HepG2 (cell line): ENCODE data around the gene APBB2. TPM values are rescaled to one million over a fixed set of nuclear protein-coding genes. Genes with fewer than 3 reads are reported as not detected.
A peak's percentile ranks its signal among the peaks of the same experiment; 100 is the strongest.

Source experiments
- ARNT2 ChIP-seq: sonication (generic); formaldehyde crosslinking; IDR thresholded peaks from 2 replicates; pipeline ENCODE4 v1.8.0; 2022; ENCODE audit warnings: mild to moderate bottlenecking, low read depth, missing genetic modification reagents, moderate library complexity
- ATF7 ChIP-seq, 2 experiments: fragments of 450-650 bp in 1 of 2; sonication (generic) in 1 of 2; formaldehyde crosslinking in 1 of 2; IDR thresholded peaks; 2 replicates each; pipeline versions ENCODE4 v1.4.0 to v1.6.1; 2016 to 2020; ENCODE audit warnings: antibody characterized with exemption in 1 of 2, mild to moderate bottlenecking in 1 of 2, missing genetic modification reagents in 1 of 2
- DZIP1 ChIP-seq: sonication (generic); formaldehyde crosslinking; IDR thresholded peaks from 2 replicates; pipeline ENCODE4 v1.5.0; 2020; ENCODE audit warnings: mild to moderate bottlenecking, missing genetic modification reagents
- EP300 ChIP-seq, 3 experiments: sonication (generic) in 1 of 3; formaldehyde crosslinking in 1 of 3; IDR thresholded peaks; 2 replicates each; pipeline versions ENCODE4 v1.5.1 to v1.6.1; 2011 to 2020; ENCODE audit warnings: low read depth in 2 of 3, low read length in 2 of 3, borderline replicate concordance in 1 of 3, improper control_type of control experiment in 1 of 3, mild to moderate bottlenecking in 1 of 3, missing genetic modification reagents in 1 of 3, moderate library complexity in 1 of 3
- GABPA ChIP-seq, 2 experiments: IDR thresholded peaks; 2 replicates each; pipeline ENCODE4 v1.6.1; 2011 to 2016; ENCODE audit warnings: low read depth in 2 of 2, low read length in 1 of 2, missing biosample characterization in 1 of 2, missing genetic modification characterization in 1 of 2
- GMEB1 ChIP-seq: sonication (generic); formaldehyde crosslinking; IDR thresholded peaks from 2 replicates; pipeline ENCODE4 v1.5.1; 2020; ENCODE audit warnings: missing genetic modification reagents, mild to moderate bottlenecking, borderline replicate concordance
- HDAC1 ChIP-seq: sonication (generic); formaldehyde crosslinking; IDR thresholded peaks from 2 replicates; pipeline ENCODE4 v1.5.1; 2020; ENCODE audit warnings: mild to moderate bottlenecking, missing genetic modification reagents
- HMG20B ChIP-seq: conservative IDR thresholded peaks from 2 replicates; pipeline ENCODE4 v1.6.1; 2016; ENCODE audit warnings: missing genetic modification reagents, missing compliant biosample characterization
- KDM5A ChIP-seq: fragments of 200-600 bp; sonication (generic); IDR thresholded peaks from 2 replicates; pipeline ENCODE4 v1.7.0; 2018; ENCODE audit warnings: antibody characterized with exemption, mild to moderate bottlenecking, low read length, borderline replicate concordance
- MAF1 ChIP-seq: sonication (generic); formaldehyde crosslinking; IDR thresholded peaks from 2 replicates; pipeline ENCODE4 v1.5.0; 2020; ENCODE audit warnings: missing genetic modification reagents, borderline replicate concordance
- NONO ChIP-seq, 2 experiments: fragments of 450-650 bp in 1 of 2; sonication (generic) in 1 of 2; formaldehyde crosslinking in 1 of 2; IDR thresholded peaks in 1 of 2; conservative IDR thresholded peaks in 1 of 2; 2 replicates each; pipeline versions ENCODE4 v1.6.1 to v1.8.0; 2017 to 2022; ENCODE audit warnings: mild to moderate bottlenecking in 1 of 2, missing genetic modification reagents in 1 of 2, moderate library complexity in 1 of 2
- PBX2 ChIP-seq: IDR thresholded peaks from 2 replicates; pipeline ENCODE4 v1.6.1; 2016; ENCODE audit warnings: control low read depth
- PITX1 ChIP-seq: sonication (generic); formaldehyde crosslinking; IDR thresholded peaks from 2 replicates; pipeline ENCODE4 v1.5.1; 2020; ENCODE audit warnings: mild to moderate bottlenecking, missing genetic modification reagents
- REPIN1 ChIP-seq: sonication (generic); formaldehyde crosslinking; IDR thresholded peaks from 2 replicates; pipeline ENCODE4 v1.8.0; 2022; ENCODE audit warnings: missing genetic modification reagents, low read depth, mild to moderate bottlenecking, borderline replicate concordance
- SRF ChIP-seq: IDR thresholded peaks from 2 replicates; pipeline ENCODE4 v1.6.1; 2011; ENCODE audit warnings: mild to moderate bottlenecking, low read depth, low read length, moderate library complexity
- TAF15 ChIP-seq: fragments of 200-400 bp; formaldehyde crosslinking; IDR thresholded peaks from one replicate; pipeline ENCODE4 v1.6.1; 2018; ENCODE audit warnings: mild to moderate bottlenecking, low read depth, low read length; ENCODE audit not compliant: poor library complexity, severe bottlenecking
- TFAP4 ChIP-seq: sonication (generic); IDR thresholded peaks from 2 replicates; pipeline ENCODE4 v1.6.1; 2016; ENCODE audit warnings: low read depth, borderline replicate concordance
- TFE3 ChIP-seq: IDR thresholded peaks from 2 replicates; pipeline ENCODE4 v1.6.1; 2016
- XBP1 ChIP-seq: sonication (generic); formaldehyde crosslinking; IDR thresholded peaks from 2 replicates; pipeline ENCODE4 v1.5.0; 2020; ENCODE audit warnings: missing genetic modification reagents
- ZNF460 ChIP-seq: sonication (generic); formaldehyde crosslinking; IDR thresholded peaks from 2 replicates; pipeline ENCODE4 v1.5.1; 2020; ENCODE audit warnings: missing genetic modification reagents, mild to moderate bottlenecking, borderline replicate concordance
- polyA plus RNA-seq, 8 experiments: library from polyadenylated mRNA; depleted of rRNA in 3 of 8; stranded (reverse) in 7 of 8; unstranded in 1 of 8; fragments of >200 nt; fragmentation: Illumina TruSeq in 4 of 8; extraction: Trizol in 4 of 8; gene quantifications; 2 replicates each; pipeline versions ENCODE4 v1.2.1 to v1.2.3, GENCODE V29; 2011 to 2016; ENCODE audit warnings: low read depth in 4 of 8, missing spikeins in 1 of 8, mixed read lengths in 1 of 8; ENCODE audit not compliant: insufficient read depth in 1 of 8
- total RNA-seq, 5 experiments: library from RNA; depleted of rRNA; stranded (reverse); fragments of >200 nt; fragmentation: Illumina TruSeq; extraction: Trizol; gene quantifications; 2 replicates each; pipeline ENCODE4 v1.2.3, GENCODE V29; 2016; ENCODE audit warnings: low read depth in 1 of 5

APBB2 gene
- total and polyA plus RNA-seq, 2 of the 13 experiments (the other 11 are each of a cell fraction or from before 2014, with no cell fraction given): 11.7 to 17.0 TPM

GRCh38 chr4:40840985-40841571 is 373.3 kb downstream of the APBB2 start (continued):
- TF ChIP-seq TFAP4 (peak; percentile 63; the same call in 1 of the 2 replicates), MAF1 (no peak), HDAC1 (CRISPR knock-in tag) (no peak), GMEB1 (CRISPR knock-in tag) (no peak), EP300 (IDR thresholded peaks at IDR 0.05; ENCODE audit: low read depth in 2 of 2, low read length in 2 of 2) (no peak), EP300 (CRISPR knock-in tag; IDR thresholded peaks at IDR 0.05; ENCODE audit: borderline replicate concordance) (no peak), PBX2 (CRISPR knock-in tag) (no peak), XBP1 (no peak), DZIP1 (CRISPR knock-in tag) (no peak), SRF (no peak), PITX1 (no peak), ATF7 (IDR thresholded peaks at IDR 0.05) (no peak), ATF7 (CRISPR knock-in tag; IDR thresholded peaks at IDR 0.05) (no peak), ARNT2 (CRISPR knock-in tag) (no peak), TAF15 (no peak), GABPA (IDR thresholded peaks at IDR 0.05; ENCODE audit: low read depth, low read length) (no peak), GABPA (CRISPR knock-in tag; IDR thresholded peaks at IDR 0.05; ENCODE audit: low read depth) (no peak), KDM5A (no peak), NONO (IDR thresholded peaks at IDR 0.05) (no peak), NONO (CRISPR knock-in tag; conservative IDR thresholded peaks at IDR 0.05) (no peak), ZNF460 (CRISPR knock-in tag) (no peak), TFE3 (CRISPR knock-in tag) (no peak), REPIN1 (CRISPR knock-in tag) (no peak), HMG20B (no peak)
